SK-N-SH (cell line): ENCODE results near the gene C14orf93. TPM values are rescaled to one million over a fixed set of nuclear protein-coding genes. Genes with fewer than 3 reads are reported as not detected.
A peak's percentile ranks its signal among the peaks of the same experiment; 100 is the strongest.

ENCODE experiments used
- CTCF ChIA-PET: fragments of 300-600, 350-600 bp; formaldehyde crosslinking; extraction: SDS; loops from one replicate; lab custom pipeline; 2021; lab: Yijun Ruan, JAX
- POLR2A ChIA-PET: fragments of 350-600 bp; sonication (Branson Sonifier 250); formaldehyde crosslinking; extraction: SDS; loops from one replicate; lab custom pipeline; 2020; ENCODE audit warnings: antibody characterized with exemption, inconsistent platforms; lab: Yijun Ruan, JAX
- DNase-seq: peaks from one replicate; pipeline ENCODE4 v3.0.0; 2012
- H2AFZ ChIP-seq: fragments of 200-600 bp; sonication (generic); 2 replicates; pipeline ENCODE4 v1.8.1; 2016; ENCODE audit warnings: antibody characterized with exemption, mild to moderate bottlenecking, low read depth
- H3F3A ChIP-seq: fragments of 200-600 bp; sonication (generic); replicated peaks from 2 replicates; pipeline ENCODE3; 2016; ENCODE audit warnings: antibody characterized with exemption, mild to moderate bottlenecking; ENCODE audit not compliant: insufficient read depth
- H3K27ac ChIP-seq, 2 experiments: fragments of 200-500 bp in 1 of 2; fragments of 200-600 bp in 1 of 2; sonication (Bioruptor generic) in 1 of 2; sonication (generic), shearing (Covaris generic) in 1 of 2; 2 replicates each; pipeline versions ENCODE4 v1.5.1 to v1.6.1; 2014 to 2016; ENCODE audit warnings: low read depth in 2 of 2, inconsistent platforms in 1 of 2, low read length in 1 of 2, mild to moderate bottlenecking in 1 of 2, mixed read lengths in 1 of 2
- H3K27me3 ChIP-seq: fragments of 200-600 bp; sonication (generic), shearing (Covaris generic); 2 replicates; pipeline ENCODE4 v1.6.1; 2016; ENCODE audit warnings: mixed run types; ENCODE audit not compliant: insufficient read depth
- H3K36me3 ChIP-seq, 2 experiments: fragments of 200-500 bp in 1 of 2; fragments of 200-600 bp in 1 of 2; sonication (Bioruptor generic) in 1 of 2; sonication (generic) in 1 of 2; replicated peaks in 1 of 2; 2 replicates each; pipeline versions ENCODE3 to v1.5.1; 2014 to 2016; ENCODE audit warnings: low read length in 1 of 2, mild to moderate bottlenecking in 1 of 2; ENCODE audit not compliant: insufficient read depth in 2 of 2, control insufficient read depth in 1 of 2
- H3K4me1 ChIP-seq, 2 experiments: fragments of 200-500 bp in 1 of 2; fragments of 200-600 bp in 1 of 2; sonication (Bioruptor generic) in 1 of 2; sonication (generic), shearing (Covaris generic) in 1 of 2; 2 replicates each; pipeline versions ENCODE4 v1.5.1 to v1.6.1; 2014 to 2016; ENCODE audit warnings: low read depth in 1 of 2, low read length in 1 of 2, mixed run types in 1 of 2; ENCODE audit not compliant: insufficient read depth in 2 of 2, control insufficient read depth in 1 of 2
- H3K4me2 ChIP-seq: fragments of 200-600 bp; sonication (generic), shearing (Covaris generic); 2 replicates; pipeline ENCODE4 v1.6.1; 2017; ENCODE audit warnings: mixed run types
- H3K4me3 ChIP-seq, 2 experiments: fragments of 200-500 bp in 1 of 2; fragments of 200-600 bp in 1 of 2; sonication (Bioruptor generic) in 1 of 2; sonication (generic), shearing (Covaris generic) in 1 of 2; 2 replicates each; pipeline versions ENCODE4 v1.5.1 to v1.8.1; 2014 to 2016; ENCODE audit warnings: low read depth in 2 of 2, inconsistent platforms in 1 of 2, low read length in 1 of 2, mild to moderate bottlenecking in 1 of 2, mixed read lengths in 1 of 2, moderate library complexity in 1 of 2
- H3K79me2 ChIP-seq: fragments of 200-600 bp; sonication (generic); 2 replicates; pipeline ENCODE4 v1.8.1; 2017; ENCODE audit warnings: mild to moderate bottlenecking; ENCODE audit not compliant: insufficient read depth
- H3K9ac ChIP-seq: fragments of 200-600 bp; sonication (generic); 2 replicates; pipeline ENCODE4 v1.6.1; 2017; ENCODE audit warnings: mixed run types
- H3K9me2 ChIP-seq: fragments of 200-600 bp; sonication (generic); 2 replicates; pipeline ENCODE4 v1.6.1; 2017; ENCODE audit warnings: mixed run types
- H3K9me3 ChIP-seq: fragments of 200-600 bp; sonication (generic); 2 replicates; pipeline ENCODE4 v1.6.1; 2017; ENCODE audit warnings: mixed run types, mild to moderate bottlenecking, moderate library complexity
- H4K20me1 ChIP-seq: fragments of 200-600 bp; sonication (generic); 2 replicates; pipeline ENCODE4 v1.6.1; 2017; ENCODE audit warnings: mild to moderate bottlenecking, mixed run types; ENCODE audit not compliant: insufficient read depth
- CHD2 ChIP-seq: fragments of 150-350 bp; IDR thresholded peaks from 2 replicates; pipeline ENCODE4 v1.6.1; 2018; ENCODE audit warnings: low read length; ENCODE audit not compliant: partially characterized antibody
- EZH2phosphoT487 ChIP-seq: fragments of 200-600 bp; sonication (generic); IDR thresholded peaks from 2 replicates; pipeline ENCODE4 v1.6.1; 2017; ENCODE audit warnings: low read depth, mixed run types, mild to moderate bottlenecking, antibody characterized with exemption, moderate library complexity, borderline replicate concordance
- FOXJ3 ChIP-seq: sonication (generic); formaldehyde crosslinking; IDR thresholded peaks from 2 replicates; pipeline ENCODE4 v1.5.1; 2020; ENCODE audit warnings: mild to moderate bottlenecking, missing genetic modification reagents
- FOXM1 ChIP-seq: IDR thresholded peaks from 2 replicates; pipeline ENCODE4 v1.4.0; 2012; ENCODE audit warnings: low read depth, mild to moderate bottlenecking
- GATA2 ChIP-seq: sonication (generic); formaldehyde crosslinking; IDR thresholded peaks from 2 replicates; pipeline ENCODE4 v1.5.0; 2020; ENCODE audit warnings: mild to moderate bottlenecking, missing genetic modification reagents
- NRF1 ChIP-seq: IDR thresholded peaks from 2 replicates; pipeline ENCODE4 v1.6.1; 2012; ENCODE audit warnings: low read depth, mild to moderate bottlenecking, low read length
- SIN3A ChIP-seq: IDR thresholded peaks from 2 replicates; pipeline ENCODE4 v1.6.1; 2012; ENCODE audit warnings: low read depth, mild to moderate bottlenecking, low read length, moderate library complexity, borderline replicate concordance
- SMC3 ChIP-seq: IDR thresholded peaks from 2 replicates; pipeline ENCODE4 v1.6.1; 2012; ENCODE audit warnings: low read depth, low read length, improper control_type of control experiment
- TEAD4 ChIP-seq: IDR thresholded peaks from 2 replicates; pipeline ENCODE4 v1.4.0; 2012; ENCODE audit warnings: mild to moderate bottlenecking, borderline replicate concordance; ENCODE audit not compliant: insufficient read depth
- WGBS: methylation state at CpG from one replicate; pipeline ENCODE4 v1.1.6; 2017; ENCODE audit warnings: low lambda C conversion rate; 5-methylcytosine and 5-hydroxymethylcytosine counted together
- polyA plus RNA-seq, 3 experiments: library from polyadenylated mRNA; depleted of rRNA; stranded (reverse); fragments of >200 nt; gene quantifications; 2 replicates each; pipeline ENCODE4 v1.2.3, GENCODE V29; 2012
- TF ChIP-seq, protein P1 (sequence below): fragments of 150-350 bp; IDR thresholded peaks from 2 replicates; pipeline ENCODE4 v1.6.1; 2016; ENCODE audit warnings: mild to moderate bottlenecking, low read depth, low read length
- TF ChIP-seq, protein P2 (sequence below): IDR thresholded peaks from 2 replicates; pipeline ENCODE4 v1.4.0; 2012; ENCODE audit warnings: low read depth, borderline replicate concordance
- TF ChIP-seq, protein P3 (sequence below): IDR thresholded peaks from 2 replicates; pipeline ENCODE4 v1.4.0; 2012; ENCODE audit warnings: low read depth, borderline replicate concordance

C14orf93 gene
- polyA plus RNA-seq, 1 of the 3 experiments (the other 2 are of a cell fraction): 9.1 TPM

DNA sequence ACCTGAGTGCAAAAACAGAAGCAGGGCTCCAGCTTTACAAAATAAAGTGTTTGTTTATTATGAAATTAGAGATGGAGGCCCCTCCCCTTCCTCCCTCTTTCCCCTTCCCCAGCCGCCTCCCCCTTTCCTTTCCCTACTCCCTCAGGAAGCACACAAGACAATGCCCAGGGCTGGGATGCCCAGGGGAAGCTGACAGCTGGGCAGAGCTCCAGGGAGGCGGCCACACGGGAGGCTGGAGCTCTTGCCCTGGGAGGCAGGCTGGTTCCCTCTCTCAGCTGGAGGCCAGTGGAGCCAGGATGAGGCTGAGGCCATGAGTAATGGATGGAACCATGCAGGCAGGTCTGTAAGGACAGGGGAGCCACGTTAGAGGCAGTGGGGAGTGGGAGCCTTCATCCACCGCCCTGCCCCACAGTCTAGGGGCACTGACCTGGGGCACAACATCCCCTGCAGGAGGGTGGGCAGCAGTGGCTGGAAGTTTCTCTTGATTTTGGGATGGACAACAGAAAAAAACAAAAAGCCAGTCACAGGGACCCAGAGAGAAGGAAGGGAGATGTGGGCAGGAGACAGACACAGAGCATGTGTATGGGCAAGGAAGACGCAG is 37.2 kb upstream of the C14orf93 start:
- Histone ChIP-seq H3F3A (peaks cover 7% of the 10 kb centered on the region), H3K79me2 (no peaks in the 10 kb centered on the region), H4K20me1 (no peaks in the 10 kb centered on the region), H3K9ac (no peak overlapping the region), H3K27ac (no peak overlapping the region), H3K27me3 (no peaks in the 10 kb centered on the region), H2AFZ (no peak overlapping the region), H3K9me3 (no peaks in the 10 kb centered on the region), H3K36me3 (peaks cover 0 to 5% of the 10 kb centered on the region in 2 experiments), H3K9me2 (no peaks in the 10 kb centered on the region), H3K4me1 (peaks cover 0 to 11% of the 10 kb centered on the region in 2 experiments; a peak in 1 of 4 replicates), H3K4me2 (peak overlapping the region; percentile 1; the same call in 1 of the 2 replicates), H3K4me3 (no peak overlapping the region)
- CTCF ChIA-PET: interaction anchor here (0.9 to 33.1 kb wide), 4 partner anchors 8 to 59 kb away, joined by 3 to 1566 read pairs (median 8); partner anchors contain the start of gene AJUBA
- POLR2A ChIA-PET: interaction anchor here (1.0 kb wide), 1 partner anchor 41 kb away, joined by 3 read pairs; no protein-coding TSS in a partner anchor
- WGBS: 67% methylated on average over 6 of the region's 6 CpGs
- no peak for DNase-seq
- TF ChIP-seq EZH2phosphoT487 (no peak), SIN3A (no peak), FOXJ3 (CRISPR knock-in tag) (no peak), SMC3 (no peak), NRF1 (no peak), CHD2 (no peak), GATA2 (no peak), FOXM1 (no peak), TEAD4 (no peak)
- TF ChIP-seq, protein P1, sequence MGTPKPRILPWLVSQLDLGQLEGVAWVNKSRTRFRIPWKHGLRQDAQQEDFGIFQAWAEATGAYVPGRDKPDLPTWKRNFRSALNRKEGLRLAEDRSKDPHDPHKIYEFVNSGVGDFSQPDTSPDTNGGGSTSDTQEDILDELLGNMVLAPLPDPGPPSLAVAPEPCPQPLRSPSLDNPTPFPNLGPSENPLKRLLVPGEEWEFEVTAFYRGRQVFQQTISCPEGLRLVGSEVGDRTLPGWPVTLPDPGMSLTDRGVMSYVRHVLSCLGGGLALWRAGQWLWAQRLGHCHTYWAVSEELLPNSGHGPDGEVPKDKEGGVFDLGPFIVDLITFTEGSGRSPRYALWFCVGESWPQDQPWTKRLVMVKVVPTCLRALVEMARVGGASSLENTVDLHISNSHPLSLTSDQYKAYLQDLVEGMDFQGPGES: no peak
- TF ChIP-seq, protein P2, sequence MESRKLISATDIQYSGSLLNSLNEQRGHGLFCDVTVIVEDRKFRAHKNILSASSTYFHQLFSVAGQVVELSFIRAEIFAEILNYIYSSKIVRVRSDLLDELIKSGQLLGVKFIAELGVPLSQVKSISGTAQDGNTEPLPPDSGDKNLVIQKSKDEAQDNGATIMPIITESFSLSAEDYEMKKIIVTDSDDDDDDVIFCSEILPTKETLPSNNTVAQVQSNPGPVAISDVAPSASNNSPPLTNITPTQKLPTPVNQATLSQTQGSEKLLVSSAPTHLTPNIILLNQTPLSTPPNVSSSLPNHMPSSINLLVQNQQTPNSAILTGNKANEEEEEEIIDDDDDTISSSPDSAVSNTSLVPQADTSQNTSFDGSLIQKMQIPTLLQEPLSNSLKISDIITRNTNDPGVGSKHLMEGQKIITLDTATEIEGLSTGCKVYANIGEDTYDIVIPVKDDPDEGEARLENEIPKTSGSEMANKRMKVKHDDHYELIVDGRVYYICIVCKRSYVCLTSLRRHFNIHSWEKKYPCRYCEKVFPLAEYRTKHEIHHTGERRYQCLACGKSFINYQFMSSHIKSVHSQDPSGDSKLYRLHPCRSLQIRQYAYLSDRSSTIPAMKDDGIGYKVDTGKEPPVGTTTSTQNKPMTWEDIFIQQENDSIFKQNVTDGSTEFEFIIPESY: no peak
- TF ChIP-seq, protein P3, sequence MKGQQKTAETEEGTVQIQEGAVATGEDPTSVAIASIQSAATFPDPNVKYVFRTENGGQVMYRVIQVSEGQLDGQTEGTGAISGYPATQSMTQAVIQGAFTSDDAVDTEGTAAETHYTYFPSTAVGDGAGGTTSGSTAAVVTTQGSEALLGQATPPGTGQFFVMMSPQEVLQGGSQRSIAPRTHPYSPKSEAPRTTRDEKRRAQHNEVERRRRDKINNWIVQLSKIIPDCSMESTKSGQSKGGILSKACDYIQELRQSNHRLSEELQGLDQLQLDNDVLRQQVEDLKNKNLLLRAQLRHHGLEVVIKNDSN: no peak
